Smooth muscle cell (in vitro differentiated cells): ENCODE data around the gene SYNDIG1. TPM values are rescaled to one million over a fixed set of nuclear protein-coding genes. Genes with fewer than 3 reads are reported as not detected.

Experiments
- DNase-seq: peaks from one replicate; lab custom pipeline; 2025; ENCODE audit not compliant: unreplicated experiment; lab: John Stamatoyannopoulos, UW
- H2AFZ ChIP-seq: fragments of 200-600 bp; sonication (generic); 2 replicates; pipeline ENCODE4 v1.6.0; 2016; ENCODE audit warnings: antibody characterized with exemption, low read depth, mild to moderate bottlenecking
- H3F3A ChIP-seq: fragments of 200-600 bp; sonication (generic); 2 replicates; pipeline ENCODE4 v1.6.0; 2017; ENCODE audit warnings: antibody characterized with exemption, low read depth
- H3K27ac ChIP-seq: fragments of 200-600 bp; sonication (generic); 2 replicates; pipeline ENCODE4 v1.5.1; 2016; ENCODE audit warnings: low read depth, mild to moderate bottlenecking
- H3K27me3 ChIP-seq: fragments of 200-600 bp; sonication (generic); 2 replicates; pipeline ENCODE4 v1.6.1; 2016; ENCODE audit warnings: low read depth, mild to moderate bottlenecking
- H3K36me3 ChIP-seq: fragments of 200-600 bp; sonication (generic); 2 replicates; pipeline ENCODE4 v1.5.1; 2016; ENCODE audit warnings: low read depth
- H3K4me1 ChIP-seq: fragments of 200-600 bp; sonication (generic); 2 replicates; pipeline ENCODE4 v1.5.1; 2016; ENCODE audit warnings: low read depth
- H3K4me2 ChIP-seq: fragments of 200-600 bp; sonication (generic); 2 replicates; pipeline ENCODE4 v1.6.0; 2016; ENCODE audit warnings: mild to moderate bottlenecking
- H3K4me3 ChIP-seq: fragments of 200-600 bp; sonication (generic); 2 replicates; pipeline ENCODE4 v1.5.1; 2016; ENCODE audit warnings: mild to moderate bottlenecking
- H3K79me2 ChIP-seq: fragments of 200-600 bp; sonication (generic); 2 replicates; pipeline ENCODE4 v1.6.0; 2016; ENCODE audit warnings: low read depth, mild to moderate bottlenecking
- H3K9ac ChIP-seq: fragments of 200-600 bp; sonication (generic); 2 replicates; pipeline ENCODE4 v1.6.0; 2016; ENCODE audit warnings: low read depth
- H3K9me3 ChIP-seq: fragments of 200-600 bp; sonication (generic); replicated peaks from 2 replicates; pipeline ENCODE4 v1.5.1; 2016; ENCODE audit warnings: low read depth
- H4K20me1 ChIP-seq: fragments of 200-600 bp; sonication (generic); 2 replicates; pipeline ENCODE4 v1.6.0; 2016; ENCODE audit warnings: low read depth
- WGBS: methylation state at CpG from one replicate; pipeline ENCODE4 v1.1.7; 2016; ENCODE audit warnings: low lambda C conversion rate; 5-methylcytosine and 5-hydroxymethylcytosine counted together
- polyA plus RNA-seq: library from polyadenylated mRNA; unstranded; fragments of >200 nt; fragmentation: Nextera tagmentation; extraction: Ambion mirVana; gene quantifications from 2 replicates; pipeline ENCODE4 v1.2.1, GENCODE V29; 2016
- total RNA-seq: library from RNA; depleted of rRNA; stranded (reverse); fragments of >200 nt; gene quantifications from 2 replicates; pipeline ENCODE4 v1.2.3, GENCODE V29; 2014
- TF ChIP-seq, protein P1 (sequence below): fragments of 200-600 bp; sonication (generic); IDR thresholded peaks from 2 replicates; pipeline ENCODE4 v1.5.1; 2017; ENCODE audit warnings: borderline replicate concordance, mild to moderate bottlenecking, antibody characterized with exemption; ENCODE audit not compliant: insufficient read depth, poor library complexity, severe bottlenecking

Gene SYNDIG1
- total and polyA plus RNA-seq, 2 experiments from 2014 or later: 1.8 to 2.2 TPM

DNA sequence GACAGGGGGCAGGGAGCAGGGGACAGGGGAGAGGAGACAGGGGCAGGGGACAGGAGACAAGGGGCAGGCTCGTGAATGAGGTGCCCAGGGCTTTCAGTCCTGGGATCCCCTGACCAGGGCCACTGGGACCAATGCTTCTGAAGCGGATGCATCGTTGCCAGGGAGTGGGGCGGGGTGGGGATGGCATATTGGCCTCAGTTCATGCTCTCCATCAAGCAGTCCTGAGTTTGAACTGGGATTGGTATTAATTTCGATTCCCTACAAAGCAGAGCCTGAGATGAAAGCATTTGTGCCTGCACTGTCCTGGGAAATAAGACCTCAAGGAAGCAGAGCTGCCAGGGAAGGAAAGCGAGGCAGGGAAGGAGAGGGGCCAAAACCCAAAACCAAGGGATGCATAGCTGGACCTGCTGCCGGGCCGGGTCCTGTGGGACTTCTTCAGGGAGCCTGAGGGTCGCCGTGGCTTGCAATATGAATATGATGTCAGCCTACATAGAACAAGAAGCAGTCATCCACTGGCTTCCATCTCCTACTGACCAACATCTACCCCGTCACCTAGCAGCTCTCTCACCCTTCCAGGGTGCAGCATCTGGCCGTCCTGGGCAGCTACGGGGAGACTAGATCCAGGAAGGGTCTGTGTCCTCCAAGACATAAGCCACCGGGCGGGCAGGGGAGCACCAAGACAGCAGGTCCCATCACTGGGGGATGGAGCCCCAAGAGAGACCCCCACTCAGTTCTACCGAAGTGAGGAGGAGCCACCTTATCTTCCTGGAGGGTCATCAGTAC, 233.3 kb downstream of the SYNDIG1 start:
- Histone ChIP-seq H3K4me2 (no peak overlapping the region), H3K79me2 (no peaks in the 10 kb centered on the region), H3K27ac (no peak overlapping the region), H3K4me3 (no peak overlapping the region), H3K9me3 (no peaks in the 10 kb centered on the region), H4K20me1 (no peaks in the 10 kb centered on the region), H3K9ac (no peak overlapping the region), H3K36me3 (no peaks in the 10 kb centered on the region), H3F3A (no peaks in the 10 kb centered on the region), H3K4me1 (no peaks in the 10 kb centered on the region), H3K27me3 (no peaks in the 10 kb centered on the region), H2AFZ (no peak overlapping the region)
- TF ChIP-seq, protein P1, sequence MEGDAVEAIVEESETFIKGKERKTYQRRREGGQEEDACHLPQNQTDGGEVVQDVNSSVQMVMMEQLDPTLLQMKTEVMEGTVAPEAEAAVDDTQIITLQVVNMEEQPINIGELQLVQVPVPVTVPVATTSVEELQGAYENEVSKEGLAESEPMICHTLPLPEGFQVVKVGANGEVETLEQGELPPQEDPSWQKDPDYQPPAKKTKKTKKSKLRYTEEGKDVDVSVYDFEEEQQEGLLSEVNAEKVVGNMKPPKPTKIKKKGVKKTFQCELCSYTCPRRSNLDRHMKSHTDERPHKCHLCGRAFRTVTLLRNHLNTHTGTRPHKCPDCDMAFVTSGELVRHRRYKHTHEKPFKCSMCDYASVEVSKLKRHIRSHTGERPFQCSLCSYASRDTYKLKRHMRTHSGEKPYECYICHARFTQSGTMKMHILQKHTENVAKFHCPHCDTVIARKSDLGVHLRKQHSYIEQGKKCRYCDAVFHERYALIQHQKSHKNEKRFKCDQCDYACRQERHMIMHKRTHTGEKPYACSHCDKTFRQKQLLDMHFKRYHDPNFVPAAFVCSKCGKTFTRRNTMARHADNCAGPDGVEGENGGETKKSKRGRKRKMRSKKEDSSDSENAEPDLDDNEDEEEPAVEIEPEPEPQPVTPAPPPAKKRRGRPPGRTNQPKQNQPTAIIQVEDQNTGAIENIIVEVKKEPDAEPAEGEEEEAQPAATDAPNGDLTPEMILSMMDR: no peak
- DNase-seq: no peak
- 81% methylated on average over 15 of the region's 16 CpGs for WGBS

DNA sequence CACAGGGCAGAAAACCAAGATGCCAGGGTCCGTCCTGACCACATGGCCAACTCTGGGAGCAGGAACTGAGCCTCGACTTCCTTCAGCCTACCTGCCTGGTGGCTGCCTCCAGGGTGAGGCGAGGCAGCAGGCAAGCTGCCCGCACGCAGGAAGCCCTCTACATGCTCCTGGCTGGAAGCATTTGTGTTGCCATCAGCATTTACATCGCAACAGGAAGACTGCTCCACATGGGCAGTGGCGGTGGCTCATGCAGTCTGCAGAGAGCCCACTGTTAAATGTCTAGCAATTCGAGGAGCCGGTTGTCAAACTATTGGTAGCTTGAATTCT, 233.8 kb downstream of the SYNDIG1 start:
- no peaks in the 10 kb centered on the region for H3K27me3 ChIP-seq
- no peaks in the 10 kb centered on the region for H3F3A ChIP-seq
- H3K4me1 ChIP-seq: no peaks in the 10 kb centered on the region
- H2AFZ ChIP-seq: no peak overlapping the region
- H3K4me3 ChIP-seq: no peak overlapping the region
- no peak overlapping the region for H3K9ac ChIP-seq
- H4K20me1 ChIP-seq: no peaks in the 10 kb centered on the region
- no peaks in the 10 kb centered on the region for H3K79me2 ChIP-seq
- no peak for DNase-seq
- TF ChIP-seq, protein P1: no peak
- H3K27ac ChIP-seq: no peak overlapping the region
- no peaks in the 10 kb centered on the region for H3K36me3 ChIP-seq
- H3K9me3 ChIP-seq: no peaks in the 10 kb centered on the region
- 93% methylated on average over 9 of the region's 9 CpGs for WGBS
- H3K4me2 ChIP-seq: no peak overlapping the region

DNA sequence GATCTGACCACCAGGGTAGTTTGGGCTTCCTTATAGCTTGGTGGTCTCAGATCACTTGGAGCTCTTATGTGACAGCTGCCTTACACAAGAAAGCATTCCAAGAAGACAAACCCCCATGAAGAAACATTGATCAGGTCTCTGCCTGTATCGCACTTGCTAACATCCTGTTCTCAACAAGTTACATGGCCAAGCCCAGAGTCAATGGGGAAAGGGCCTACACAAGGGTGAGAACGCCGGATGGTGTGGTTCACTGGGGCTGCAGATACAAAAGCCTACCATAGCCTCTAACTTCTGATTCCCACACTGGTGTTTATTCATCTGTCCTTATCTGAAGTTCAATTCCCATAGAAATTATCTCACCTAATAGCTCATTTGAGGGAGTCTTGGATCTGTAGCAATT, 235.5 kb downstream of the SYNDIG1 start:
- H3K36me3 ChIP-seq: no peaks in the 10 kb centered on the region
- WGBS: 91% methylated on average over 3 of the region's 3 CpGs
- DNase-seq: no peak
- no peaks in the 10 kb centered on the region for H3F3A ChIP-seq
- H3K4me3 ChIP-seq: no peak overlapping the region
- no peaks in the 10 kb centered on the region for H3K4me1 ChIP-seq
- H3K9me3 ChIP-seq: no peaks in the 10 kb centered on the region
- H3K27me3 ChIP-seq: no peaks in the 10 kb centered on the region
- no peak overlapping the region for H3K9ac ChIP-seq
- H3K79me2 ChIP-seq: no peaks in the 10 kb centered on the region
- H3K4me2 ChIP-seq: no peak overlapping the region
- no peak overlapping the region for H2AFZ ChIP-seq
- H4K20me1 ChIP-seq: no peaks in the 10 kb centered on the region
- no peak overlapping the region for H3K27ac ChIP-seq
- TF ChIP-seq, protein P1: no peak

DNA sequence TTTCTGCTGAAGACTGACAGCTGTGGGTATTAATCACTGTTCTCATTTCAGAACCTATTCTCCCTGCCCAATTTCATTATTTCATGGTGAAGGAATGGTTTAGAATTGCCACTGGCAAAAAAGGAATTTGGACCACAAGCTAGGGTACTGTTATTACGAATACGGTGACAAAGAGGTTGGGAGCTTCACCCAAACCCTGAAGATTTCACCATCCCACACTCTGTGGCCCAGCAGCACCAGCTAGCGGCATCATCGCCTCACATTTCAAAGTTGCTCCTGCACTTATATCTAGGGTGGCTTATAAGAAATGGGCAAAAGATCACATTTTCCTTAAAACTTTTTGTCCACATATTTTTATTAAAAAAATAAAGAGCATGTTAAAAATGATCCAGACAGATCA, 236.1 kb downstream of the SYNDIG1 start:
- TF ChIP-seq, protein P1: no peak
- Histone ChIP-seq H3K27ac (no peak overlapping the region), H4K20me1 (no peaks in the 10 kb centered on the region), H3K9me3 (no peaks in the 10 kb centered on the region), H2AFZ (no peak overlapping the region), H3K36me3 (no peaks in the 10 kb centered on the region), H3K27me3 (no peaks in the 10 kb centered on the region), H3K79me2 (no peaks in the 10 kb centered on the region), H3K4me1 (no peaks in the 10 kb centered on the region), H3K4me3 (no peak overlapping the region), H3K4me2 (no peak overlapping the region), H3K9ac (no peak overlapping the region), H3F3A (no peaks in the 10 kb centered on the region)
- no peak for DNase-seq
- 86% methylated on average over 4 of the region's 4 CpGs for WGBS
